Measurements from ENCODE around the gene SSBP4.

The SSBP4 gene

GRCh38 chr19:18422530-18423191 lies 3.5 kb downstream of the SSBP4 start:
- DNase-seq = peak in 1 of 2 donors; percentile 65

GRCh38 chr19:18423258-18424020 lies 4.2 kb downstream of the SSBP4 start:
- no peak for DNase-seq

- DNase-seq = no peak
These were observed 5.1 kb downstream of the SSBP4 start for GRCh38 chr19:18424122-18424889.

- DNase-seq = no peak
These were observed 5.8 kb downstream of the SSBP4 start for GRCh38 chr19:18424890-18425514.

GRCh38 chr19:18425515-18426415 lies 6.6 kb downstream of the SSBP4 start:
- DNase-seq = no peak

GRCh38 chr19:18426416-18426767 lies 7.2 kb downstream of the SSBP4 start:
- no peak for DNase-seq

GRCh38 chr19:18427080-18427742 lies 8.0 kb downstream of the SSBP4 start:
- DNase-seq = no peak

GRCh38 chr19:18427743-18428113 lies 8.5 kb downstream of the SSBP4 start:
- DNase-seq = no peak

- DNase-seq = no peak
These were observed 9.1 kb downstream of the SSBP4 start for GRCh38 chr19:18428173-18428786.

GRCh38 chr19:18428787-18429674 lies 9.8 kb downstream of the SSBP4 start:
- peak; percentile 89 to 92 for DNase-seq

GRCh38 chr19:18429717-18430416 lies 10.7 kb downstream of the SSBP4 start:
- DNase-seq = peak in 1 of 2 donors; percentile 49

GRCh38 chr19:18430417-18431144 lies 11.4 kb downstream of the SSBP4 start:
- no peak for DNase-seq

GRCh38 chr19:18431351-18432197 lies 12.4 kb downstream of the SSBP4 start:
- no peak for DNase-seq

- DNase-seq = no peak
These were observed 13.2 kb downstream of the SSBP4 start for GRCh38 chr19:18432275-18433014.

GRCh38 chr19:18433015-18433691 lies 14.0 kb downstream of the SSBP4 start:
- peak in 1 of 2 donors; percentile 53 for DNase-seq

- DNase-seq = no peak
These were observed 14.7 kb downstream of the SSBP4 start for GRCh38 chr19:18433735-18434398.
